GM12801 (cell line): ENCODE results near the gene MYH16.

Experiments
- CTCF ChIP-seq: IDR thresholded peaks from one replicate; pipeline ENCODE4 v1.5.1; 2011; ENCODE audit warnings: control low read depth; ENCODE audit not compliant: insufficient read length; ENCODE audit errors: extremely low read depth

MYH16 gene

GRCh38 chr7:99313204-99313573, 40.5 kb downstream of the MYH16 start:
- TF ChIP-seq CTCF, result no peak

- TF ChIP-seq CTCF, result no peak
These were observed 41.9 kb downstream of the MYH16 start for GRCh38 chr7:99314504-99314903.

GRCh38 chr7:99320371-99320770, 47.7 kb downstream of the MYH16 start:
- no peak for TF ChIP-seq CTCF

- no peak for TF ChIP-seq CTCF
These were observed 51.9 kb downstream of the MYH16 start for GRCh38 chr7:99324559-99324958.

- no peak for TF ChIP-seq CTCF
These were observed 52.4 kb downstream of the MYH16 start for GRCh38 chr7:99325001-99325493.

- no peak for TF ChIP-seq CTCF
These were observed 53.2 kb downstream of the MYH16 start, which contains the start of gene ARPC1A for GRCh38 chr7:99325592-99326407. Gene ARPC1A, plus strand, starts transcription at chr7:99325898. Its CDS starts 7,456 bp downstream, at chr7:99333354.

GRCh38 chr7:99326408-99326782, 53.8 kb downstream of the MYH16 start:
- TF ChIP-seq CTCF, result no peak
